ENCODE measurements around the gene KCNC2. TPM values are rescaled to one million over a fixed set of nuclear protein-coding genes. Genes with fewer than 3 reads are reported as not detected.
A peak's percentile ranks its signal among the peaks of the same experiment; 100 is the strongest.

Gene KCNC2
- total and polyA plus RNA-seq, 2 donors from 2014 or later, result not detected

GRCh38 chr12:75086091-75087038 lies 123.3 kb downstream of the KCNC2 start:
- DNase-seq (no peak), FAIRE-seq (peak; percentile 39)
- Histone ChIP-seq H3K27me3 (ENCODE audit: control insufficient read depth, insufficient read depth, low read length) (no peaks in the 10 kb centered on the region), H3K27ac (ENCODE audit: low read depth in 2 of 2, low read length in 2 of 2) (no peak overlapping the region), H3K4me3 (ENCODE audit: low read length in 3 of 3) (no peak overlapping the region), H3K9ac (ENCODE audit: low read length in 3 of 3) (no peak overlapping the region), H3K36me3 (ENCODE audit: control insufficient read depth in 2 of 3, insufficient read depth in 3 of 3, low read length in 3 of 3) (no peaks in the 10 kb centered on the region), H3K4me1 (ENCODE audit: control insufficient read depth in 2 of 3, insufficient read depth in 2 of 3, low read depth in 1 of 3, low read length in 3 of 3) (no peaks in the 10 kb centered on the region), H3K9me3 (ENCODE audit: control insufficient read depth in 2 of 3, insufficient read depth in 1 of 3, low read length in 3 of 3) (no peaks in the 10 kb centered on the region)
- TF ChIP-seq CTCF (IDR thresholded peaks at IDR 0.05; ENCODE audit: borderline replicate concordance, extremely low read depth, insufficient read depth), result no peak
- intact Hi-C loops (cut with DNase I), result no loop called here

- H3K9me3 ChIP-seq (ENCODE audit: control insufficient read depth in 2 of 3, insufficient read depth in 1 of 3, low read length in 3 of 3), result no peaks in the 10 kb centered on the region
- TF ChIP-seq CTCF (IDR thresholded peaks at IDR 0.05; ENCODE audit: borderline replicate concordance, extremely low read depth, insufficient read depth), result no peak
- FAIRE-seq, result no peak
Observed at GRCh38 chr12:75081305-75081704, 128.3 kb downstream of the KCNC2 start.

GRCh38 chr12:75080582-75080981 lies 129.1 kb downstream of the KCNC2 start:
- TF ChIP-seq CTCF (IDR thresholded peaks at IDR 0.05; ENCODE audit: borderline replicate concordance, extremely low read depth, insufficient read depth), result no peak
- Histone ChIP-seq H3K9ac (ENCODE audit: low read length in 3 of 3) (no peak overlapping the region), H3K4me1 (ENCODE audit: control insufficient read depth in 2 of 3, insufficient read depth in 2 of 3, low read depth in 1 of 3, low read length in 3 of 3) (no peaks in the 10 kb centered on the region), H3K9me3 (ENCODE audit: control insufficient read depth in 2 of 3, insufficient read depth in 1 of 3, low read length in 3 of 3) (no peaks in the 10 kb centered on the region), H3K4me3 (ENCODE audit: low read length in 3 of 3) (no peak overlapping the region), H3K27ac (ENCODE audit: low read depth in 2 of 2, low read length in 2 of 2) (no peak overlapping the region), H3K27me3 (ENCODE audit: control insufficient read depth, insufficient read depth, low read length) (no peaks in the 10 kb centered on the region), H3K36me3 (ENCODE audit: control insufficient read depth in 2 of 3, insufficient read depth in 3 of 3, low read length in 3 of 3) (no peaks in the 10 kb centered on the region)
- intact Hi-C loops (cut with DNase I), result no loop called here
- no peak for FAIRE-seq
- DNase-seq, result no peak

More at GRCh38 chr12:75081305-75081704, 128.3 kb downstream of the KCNC2 start:
- no peak overlapping the region for H3K9ac ChIP-seq (ENCODE audit: low read length in 3 of 3)
- no peaks in the 10 kb centered on the region for H3K4me1 ChIP-seq (ENCODE audit: control insufficient read depth in 2 of 3, insufficient read depth in 2 of 3, low read depth in 1 of 3, low read length in 3 of 3)
- H3K27ac ChIP-seq (ENCODE audit: low read depth in 2 of 2, low read length in 2 of 2), result no peak overlapping the region
- DNase-seq, result no peak
- H3K4me3 ChIP-seq (ENCODE audit: low read length in 3 of 3), result no peak overlapping the region
- H3K36me3 ChIP-seq (ENCODE audit: control insufficient read depth in 2 of 3, insufficient read depth in 3 of 3, low read length in 3 of 3), result no peaks in the 10 kb centered on the region
- H3K27me3 ChIP-seq (ENCODE audit: control insufficient read depth, insufficient read depth, low read length), result no peaks in the 10 kb centered on the region
- intact Hi-C loops (cut with DNase I), result no loop called here
